ENCODE data around the gene KIF25.
A peak's percentile ranks its signal among the peaks of the same experiment; 100 is the strongest.

DNA sequence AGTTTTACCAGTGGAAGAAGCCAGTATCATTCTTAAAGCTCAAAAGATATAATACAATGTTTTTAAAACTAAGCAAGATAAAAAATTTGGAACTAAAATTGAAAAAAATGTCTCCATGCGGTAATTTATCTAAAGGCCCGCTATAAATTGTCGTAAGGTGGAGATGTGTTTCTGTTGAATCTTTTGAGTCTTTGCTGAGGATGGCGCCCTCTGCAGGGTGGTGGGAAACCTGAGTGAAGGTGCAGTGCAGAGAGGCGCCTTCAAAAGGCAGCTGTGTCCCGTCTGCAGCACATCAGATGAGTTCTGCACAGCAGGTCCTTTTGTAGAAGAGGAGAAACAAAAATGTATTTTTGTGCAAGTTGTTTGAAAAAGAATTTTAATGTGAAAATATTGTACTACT is 29.4 kb upstream of the KIF25 start:
- TF ChIP-seq, protein P1, sequence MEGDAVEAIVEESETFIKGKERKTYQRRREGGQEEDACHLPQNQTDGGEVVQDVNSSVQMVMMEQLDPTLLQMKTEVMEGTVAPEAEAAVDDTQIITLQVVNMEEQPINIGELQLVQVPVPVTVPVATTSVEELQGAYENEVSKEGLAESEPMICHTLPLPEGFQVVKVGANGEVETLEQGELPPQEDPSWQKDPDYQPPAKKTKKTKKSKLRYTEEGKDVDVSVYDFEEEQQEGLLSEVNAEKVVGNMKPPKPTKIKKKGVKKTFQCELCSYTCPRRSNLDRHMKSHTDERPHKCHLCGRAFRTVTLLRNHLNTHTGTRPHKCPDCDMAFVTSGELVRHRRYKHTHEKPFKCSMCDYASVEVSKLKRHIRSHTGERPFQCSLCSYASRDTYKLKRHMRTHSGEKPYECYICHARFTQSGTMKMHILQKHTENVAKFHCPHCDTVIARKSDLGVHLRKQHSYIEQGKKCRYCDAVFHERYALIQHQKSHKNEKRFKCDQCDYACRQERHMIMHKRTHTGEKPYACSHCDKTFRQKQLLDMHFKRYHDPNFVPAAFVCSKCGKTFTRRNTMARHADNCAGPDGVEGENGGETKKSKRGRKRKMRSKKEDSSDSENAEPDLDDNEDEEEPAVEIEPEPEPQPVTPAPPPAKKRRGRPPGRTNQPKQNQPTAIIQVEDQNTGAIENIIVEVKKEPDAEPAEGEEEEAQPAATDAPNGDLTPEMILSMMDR (IDR thresholded peaks at IDR 0.05), result peak in 1 of 4 experiments; percentile 25
- no peak for TF ChIP-seq POLR2A (IDR thresholded peaks at IDR 0.05)

Measured in uterus (tissue), 2 donors.